GM12891 (cell line): ENCODE data around the gene LLPH.

Source experiments
- POLR2A ChIP-seq: IDR thresholded peaks from 2 replicates; pipeline ENCODE4 v1.6.1; 2011; ENCODE audit warnings: low read depth, low read length, control low read depth
- POLR2AphosphoS5 ChIP-seq: IDR thresholded peaks from 2 replicates; pipeline ENCODE4 v1.6.1; 2011; ENCODE audit warnings: low read depth, low read length, control low read depth
- TAF1 ChIP-seq: IDR thresholded peaks from 2 replicates; pipeline ENCODE4 v1.6.1; 2011; ENCODE audit warnings: low read depth, low read length, control low read depth

GRCh38 chr12:66118240-66118891 is 12.2 kb downstream of the LLPH start:
- TF ChIP-seq POLR2A (no peak), TAF1 (no peak), POLR2AphosphoS5 (no peak)
